Astrocyte (in vitro differentiated cells and primary cell): ENCODE data around the gene KIF1A. TPM values are rescaled to one million over a fixed set of nuclear protein-coding genes. Genes with fewer than 3 reads are reported as not detected.
A peak's percentile ranks its signal among the peaks of the same experiment; 100 is the strongest.

Experiments
- DNase-seq: peaks from one replicate; pipeline ENCODE4 v3.0.0-alpha.2; 2010; ENCODE audit warnings: low read depth
- FAIRE-seq: peaks from 2 replicates; lab custom pipeline; 2011; peaks lifted over from hg19 to GRCh38; lab: Jason Lieb, UNC
- H2AFZ ChIP-seq: 2 replicates; pipeline ENCODE4 v1.6.0; 2012; ENCODE audit warnings: low read depth, low read length, inconsistent platforms
- H3K27ac ChIP-seq: 2 replicates; pipeline ENCODE4 v1.5.1; 2011; ENCODE audit warnings: low read depth, low read length, inconsistent platforms
- H3K27me3 ChIP-seq: 2 replicates; pipeline ENCODE4 v1.6.0; 2011; ENCODE audit warnings: low read length, inconsistent platforms; ENCODE audit not compliant: insufficient read depth
- H3K36me3 ChIP-seq: 2 replicates; pipeline ENCODE4 v1.5.1; 2011; ENCODE audit warnings: low read length, inconsistent platforms; ENCODE audit not compliant: insufficient read depth
- H3K4me1 ChIP-seq: 2 replicates; pipeline ENCODE4 v1.5.1; 2011; ENCODE audit warnings: low read length, inconsistent platforms; ENCODE audit not compliant: insufficient read depth
- H3K4me2 ChIP-seq: 2 replicates; pipeline ENCODE4 v1.6.0; 2012; ENCODE audit warnings: low read length, inconsistent platforms
- H3K4me3 ChIP-seq: 2 replicates; pipeline ENCODE4 v1.5.1; 2011; ENCODE audit warnings: low read depth, mild to moderate bottlenecking, low read length, inconsistent platforms; ENCODE audit not compliant: insufficient read depth
- H3K79me2 ChIP-seq: 2 replicates; pipeline ENCODE4 v1.6.0; 2012; ENCODE audit warnings: mild to moderate bottlenecking, low read length, inconsistent platforms; ENCODE audit not compliant: insufficient read depth
- H3K9ac ChIP-seq: 2 replicates; pipeline ENCODE4 v1.6.0; 2012; ENCODE audit warnings: mild to moderate bottlenecking, low read length, inconsistent platforms
- H3K9me3 ChIP-seq: 2 replicates; pipeline ENCODE4 v1.5.1; 2012; ENCODE audit warnings: low read depth, mild to moderate bottlenecking, low read length, inconsistent platforms; ENCODE audit not compliant: insufficient read depth
- H4K20me1 ChIP-seq: 2 replicates; pipeline ENCODE4 v1.6.0; 2012; ENCODE audit warnings: low read length, inconsistent platforms; ENCODE audit not compliant: insufficient read depth
- H3K27ac Mint-ChIP-seq: one replicate; pipeline ENCODE4 v1.8.0; 2021; ENCODE audit warnings: mild to moderate bottlenecking, mixed read lengths; ENCODE audit not compliant: unreplicated experiment
- H3K27me3 Mint-ChIP-seq: one replicate; pipeline ENCODE4 v1.8.0; 2021; ENCODE audit warnings: low read depth, mixed read lengths; ENCODE audit not compliant: unreplicated experiment
- H3K36me3 Mint-ChIP-seq: one replicate; pipeline ENCODE4 v1.8.0; 2021; ENCODE audit warnings: low read depth, mixed read lengths; ENCODE audit not compliant: unreplicated experiment
- H3K4me1 Mint-ChIP-seq: one replicate; pipeline ENCODE4 v1.8.0; 2021; ENCODE audit warnings: low read depth, mixed read lengths; ENCODE audit not compliant: unreplicated experiment
- H3K4me3 Mint-ChIP-seq: one replicate; pipeline ENCODE4 v1.8.0; 2021; ENCODE audit warnings: mild to moderate bottlenecking, moderate library complexity, mixed read lengths; ENCODE audit not compliant: unreplicated experiment
- H3K9me3 Mint-ChIP-seq: one replicate; pipeline ENCODE4 v1.8.0; 2021; ENCODE audit warnings: mild to moderate bottlenecking, mixed read lengths; ENCODE audit not compliant: unreplicated experiment
- EZH2 ChIP-seq: IDR thresholded peaks from 2 replicates; pipeline ENCODE4 v1.6.1; 2012; ENCODE audit warnings: mild to moderate bottlenecking, low read length, inconsistent platforms; ENCODE audit not compliant: insufficient read depth
- total RNA-seq: library from RNA; stranded (reverse); gene quantifications from 2 replicates; pipeline ENCODE4 v1.2.1, GENCODE V29; 2021
- TF ChIP-seq, protein P1 (sequence below): IDR thresholded peaks from 2 replicates; pipeline ENCODE4 v1.5.1; 2011; ENCODE audit warnings: low read depth, mild to moderate bottlenecking, inconsistent platforms, low read length, moderate library complexity; ENCODE audit not compliant: insufficient read depth

The KIF1A gene
- total RNA-seq, 1 donor from 2014 or later = 51.2 TPM

- peaks cover 1% of the 10 kb centered on the region for H3K9me3 Mint-ChIP-seq
- peak overlapping the region; percentile 71 for H3K4me3 Mint-ChIP-seq
- no peak overlapping the region for H3K27ac Mint-ChIP-seq
- Histone ChIP-seq H3K27ac (no peak overlapping the region), H3K79me2 (no peaks in the 10 kb centered on the region), H3K9me3 (no peaks in the 10 kb centered on the region), H3K9ac (no peak overlapping the region), H3K4me2 (peak overlapping the region; percentile 74), H3K27me3 (peaks cover 20% of the 10 kb centered on the region), H3K4me1 (peaks cover 6% of the 10 kb centered on the region), H3K36me3 (no peaks in the 10 kb centered on the region), H4K20me1 (no peaks in the 10 kb centered on the region), H2AFZ (peak overlapping the region; percentile 43), H3K4me3 (peak overlapping the region; percentile 33)
- no peak for DNase-seq
- H3K36me3 Mint-ChIP-seq = no peaks in the 10 kb centered on the region
- peaks cover 48% of the 10 kb centered on the region for H3K27me3 Mint-ChIP-seq
- peaks cover 2% of the 10 kb centered on the region for H3K4me1 Mint-ChIP-seq
- TF ChIP-seq EZH2 = no peak
- TF ChIP-seq, protein P1, sequence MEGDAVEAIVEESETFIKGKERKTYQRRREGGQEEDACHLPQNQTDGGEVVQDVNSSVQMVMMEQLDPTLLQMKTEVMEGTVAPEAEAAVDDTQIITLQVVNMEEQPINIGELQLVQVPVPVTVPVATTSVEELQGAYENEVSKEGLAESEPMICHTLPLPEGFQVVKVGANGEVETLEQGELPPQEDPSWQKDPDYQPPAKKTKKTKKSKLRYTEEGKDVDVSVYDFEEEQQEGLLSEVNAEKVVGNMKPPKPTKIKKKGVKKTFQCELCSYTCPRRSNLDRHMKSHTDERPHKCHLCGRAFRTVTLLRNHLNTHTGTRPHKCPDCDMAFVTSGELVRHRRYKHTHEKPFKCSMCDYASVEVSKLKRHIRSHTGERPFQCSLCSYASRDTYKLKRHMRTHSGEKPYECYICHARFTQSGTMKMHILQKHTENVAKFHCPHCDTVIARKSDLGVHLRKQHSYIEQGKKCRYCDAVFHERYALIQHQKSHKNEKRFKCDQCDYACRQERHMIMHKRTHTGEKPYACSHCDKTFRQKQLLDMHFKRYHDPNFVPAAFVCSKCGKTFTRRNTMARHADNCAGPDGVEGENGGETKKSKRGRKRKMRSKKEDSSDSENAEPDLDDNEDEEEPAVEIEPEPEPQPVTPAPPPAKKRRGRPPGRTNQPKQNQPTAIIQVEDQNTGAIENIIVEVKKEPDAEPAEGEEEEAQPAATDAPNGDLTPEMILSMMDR = no peak
- no peak for FAIRE-seq
These were observed 11.7 kb upstream of the KIF1A start for GRCh38 chr2:240831594-240832204.

- Histone ChIP-seq H3K27me3 (peaks cover 66% of the 10 kb centered on the region), H3K4me3 (no peak overlapping the region), H4K20me1 (no peaks in the 10 kb centered on the region), H3K4me2 (no peak overlapping the region), H3K36me3 (no peaks in the 10 kb centered on the region), H3K9me3 (peaks cover 5% of the 10 kb centered on the region), H3K79me2 (no peaks in the 10 kb centered on the region), H2AFZ (no peak overlapping the region), H3K4me1 (no peaks in the 10 kb centered on the region), H3K9ac (no peak overlapping the region), H3K27ac (no peak overlapping the region)
- no peaks in the 10 kb centered on the region for H3K36me3 Mint-ChIP-seq
- DNase-seq (no peak), FAIRE-seq (no peak)
- no peak overlapping the region for H3K4me3 Mint-ChIP-seq
- H3K4me1 Mint-ChIP-seq = no peaks in the 10 kb centered on the region
- H3K27me3 Mint-ChIP-seq = peaks cover 78% of the 10 kb centered on the region
- H3K27ac Mint-ChIP-seq = no peak overlapping the region
- H3K9me3 Mint-ChIP-seq = peaks cover 11% of the 10 kb centered on the region
- TF ChIP-seq, protein P1 = no peak
- TF ChIP-seq EZH2 = no peak
These were observed 5.5 kb upstream of the KIF1A start for GRCh38 chr2:240825476-240825875.
